ENCODE data around the gene GRIA4.

GRIA4 gene

DNA sequence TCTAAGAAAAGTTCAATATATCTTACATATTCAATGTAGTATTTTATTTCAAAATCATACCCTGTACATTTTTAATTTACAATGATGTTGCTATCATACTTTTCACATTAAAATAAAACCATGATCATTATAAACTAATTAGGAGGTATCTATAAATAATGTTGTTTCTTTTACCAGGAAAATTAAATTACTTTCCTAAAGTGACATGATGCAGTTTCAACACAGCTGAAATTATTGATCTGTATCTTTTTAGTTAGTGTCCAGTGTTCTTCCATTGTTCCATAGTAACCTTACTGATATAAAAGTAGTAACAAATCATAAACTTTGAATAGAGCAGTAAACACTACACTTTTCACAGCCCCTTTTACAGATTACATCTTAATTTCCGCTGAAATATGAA lies 29.7 kb downstream of the GRIA4 start:
- DNase-seq (ENCODE audit: low spot score), result no peak

DNA sequence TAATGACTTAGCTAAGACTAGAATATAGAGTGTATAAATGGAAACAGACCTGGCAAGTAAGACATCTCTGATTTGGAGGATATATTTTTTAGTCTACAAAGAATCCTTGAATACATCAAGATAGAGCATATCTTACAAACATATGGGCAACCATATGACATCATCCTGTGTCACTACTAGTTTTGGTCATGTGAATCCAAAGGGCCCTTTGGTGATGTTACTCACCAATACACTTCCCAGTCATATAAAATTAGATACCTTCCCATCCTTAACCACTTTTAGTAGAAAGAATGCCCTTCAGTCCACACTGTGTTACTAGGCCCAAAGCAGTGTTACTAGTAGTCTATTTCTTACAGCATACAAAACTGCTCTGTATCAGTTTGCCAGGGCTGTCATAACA lies 31.6 kb downstream of the GRIA4 start:
- DNase-seq (ENCODE audit: low spot score), result no peak

DNA sequence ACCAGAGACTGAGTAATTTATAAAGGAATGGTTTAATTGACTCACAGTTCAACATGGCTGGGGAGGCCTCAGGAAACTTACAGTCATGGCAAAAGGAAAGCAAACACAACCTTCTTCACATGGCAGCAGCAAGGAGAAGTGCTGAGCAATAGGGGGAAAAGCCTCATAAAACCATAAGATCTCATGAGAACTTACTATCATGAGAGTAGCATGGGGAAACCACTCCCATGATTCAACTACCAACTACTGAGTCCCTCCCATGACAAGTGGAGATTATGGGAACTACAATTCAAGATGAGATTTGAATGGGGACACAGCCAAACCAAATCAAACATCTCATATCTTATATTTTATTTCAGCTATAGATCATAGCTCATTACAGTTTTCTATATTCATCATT lies 33.0 kb downstream of the GRIA4 start:
- no peak for DNase-seq (ENCODE audit: low spot score)

DNA sequence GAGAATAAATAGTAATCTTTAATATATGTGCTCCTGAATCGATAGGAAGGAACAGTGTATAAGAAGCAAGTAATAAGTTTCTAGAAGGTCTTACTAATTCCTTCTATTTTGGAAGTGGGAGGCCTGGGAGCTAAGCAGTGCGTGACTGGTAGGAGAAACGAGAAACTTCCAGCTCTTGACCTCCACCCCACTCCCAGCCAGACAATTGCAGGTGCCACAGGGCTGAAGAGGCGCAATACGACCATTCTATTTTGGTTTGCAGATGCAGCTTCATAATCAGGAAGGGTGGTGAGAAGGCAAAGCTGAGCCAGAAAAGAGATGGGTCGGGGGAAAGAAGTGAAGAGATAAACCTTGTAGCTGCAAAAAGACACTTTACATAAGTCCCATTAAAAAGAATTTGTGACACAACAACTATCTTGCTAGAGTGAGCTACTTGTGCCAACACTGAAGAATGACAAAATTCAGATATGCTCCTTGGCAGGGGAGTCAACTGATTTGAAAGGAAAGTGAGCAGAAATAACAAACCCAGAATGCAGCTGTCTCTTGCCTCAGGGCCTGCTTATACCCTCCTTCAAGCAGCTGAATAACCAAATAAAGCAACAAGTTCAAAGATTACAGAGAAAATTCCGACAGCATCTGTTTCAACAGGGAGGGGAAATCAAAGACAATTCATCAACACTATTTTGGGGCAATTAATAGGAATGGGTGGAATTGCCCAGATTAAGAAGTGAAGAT lies 35.1 kb downstream of the GRIA4 start:
- no peak for DNase-seq (ENCODE audit: low spot score)

DNA sequence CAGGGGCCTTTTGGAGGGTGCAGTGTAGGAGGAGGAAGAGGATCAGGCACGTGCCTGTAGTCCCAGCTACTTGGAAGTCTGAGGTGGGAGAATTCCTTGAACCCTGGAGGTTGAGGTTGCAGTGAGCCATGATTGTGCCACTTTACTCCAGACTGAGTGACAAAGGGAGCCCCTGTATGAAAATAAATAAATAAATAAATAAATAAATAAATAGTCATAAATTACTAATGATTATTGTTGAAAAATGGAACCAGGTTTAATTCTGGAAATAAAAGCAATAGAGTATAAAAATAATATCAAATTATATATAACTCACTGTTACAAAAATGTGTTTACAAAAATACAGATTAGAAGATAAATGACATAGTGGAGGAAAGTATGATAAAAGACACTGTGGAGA lies 37.9 kb downstream of the GRIA4 start:
- no peak for DNase-seq (ENCODE audit: low spot score)

DNA sequence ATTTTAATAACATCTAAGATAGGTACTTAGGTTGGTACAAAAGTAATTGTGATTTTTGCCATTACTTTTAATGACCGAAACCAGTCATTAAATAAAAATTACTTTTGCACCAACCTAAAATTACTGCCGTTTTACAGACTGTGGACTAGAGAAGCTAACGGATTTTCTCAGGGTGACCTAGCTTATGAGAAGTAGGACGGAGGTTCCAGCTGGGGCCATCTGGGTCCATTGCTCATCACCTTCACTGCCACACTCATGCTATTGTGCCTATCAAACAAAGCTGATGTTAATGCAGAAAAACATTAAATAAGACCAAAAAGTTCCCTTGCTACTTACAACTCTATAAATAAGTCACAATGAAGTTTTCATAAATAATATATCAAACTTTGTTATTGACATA lies 38.9 kb downstream of the GRIA4 start:
- no peak for DNase-seq (ENCODE audit: low spot score)

DNA sequence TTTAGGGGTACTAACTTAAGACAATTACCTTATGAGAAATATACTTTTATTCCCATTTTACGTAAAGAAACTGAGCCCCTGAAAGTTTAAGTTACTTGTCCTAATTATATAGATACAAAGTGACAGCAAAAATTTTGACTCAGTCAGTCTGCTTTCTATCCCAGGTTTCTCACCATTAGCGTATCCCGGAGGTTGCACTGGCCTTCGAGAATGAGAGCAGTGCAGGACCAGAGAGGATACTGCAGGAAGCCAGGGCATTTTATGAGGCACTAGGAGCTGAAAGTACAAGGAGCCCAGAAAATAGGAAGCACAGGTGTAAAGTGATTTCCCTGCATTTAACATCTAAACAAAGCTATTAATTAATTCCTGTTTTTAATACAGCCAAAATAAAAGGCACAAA lies 55.4 kb downstream of the GRIA4 start:
- DNase-seq (ENCODE audit: low spot score), result no peak

DNA sequence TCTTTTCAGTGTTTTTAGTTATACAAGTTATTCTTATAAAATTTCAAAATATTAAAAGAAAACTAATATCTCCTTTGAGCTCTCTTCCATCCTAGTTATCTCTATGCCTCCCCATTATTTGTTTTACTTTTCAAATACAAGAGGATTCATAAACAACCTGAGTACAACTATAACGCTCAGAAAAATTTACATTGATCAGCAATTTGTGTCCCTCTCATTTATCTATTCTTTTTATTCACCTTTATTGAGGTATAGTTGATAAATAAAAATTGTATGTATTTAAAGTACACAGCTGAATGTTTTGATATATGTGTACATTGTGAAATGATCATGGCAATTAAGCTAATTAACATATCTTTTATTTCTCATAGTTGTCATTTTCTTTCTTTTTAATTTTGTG lies 57.6 kb downstream of the GRIA4 start:
- DNase-seq (ENCODE audit: low spot score), result no peak

DNA sequence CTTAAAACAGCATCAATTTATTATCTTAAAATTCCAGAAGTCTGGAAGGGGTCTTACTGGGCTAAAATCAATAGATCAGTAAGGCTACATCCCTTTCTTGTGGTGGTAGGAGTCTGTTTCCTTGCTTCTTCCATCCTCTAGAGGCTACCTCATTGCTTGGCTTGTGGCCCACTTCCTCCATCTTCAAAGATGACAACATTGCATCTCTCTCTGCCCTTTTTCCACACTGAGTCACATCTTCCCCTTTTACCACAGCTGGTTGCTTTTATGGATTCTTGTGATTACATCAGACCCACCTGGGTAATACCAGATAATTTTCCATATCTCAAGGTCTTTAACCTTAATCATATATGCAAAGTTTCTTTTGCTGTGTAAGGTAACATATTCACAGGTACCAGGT lies 60.9 kb downstream of the GRIA4 start:
- no peak for DNase-seq (ENCODE audit: low spot score)

DNA sequence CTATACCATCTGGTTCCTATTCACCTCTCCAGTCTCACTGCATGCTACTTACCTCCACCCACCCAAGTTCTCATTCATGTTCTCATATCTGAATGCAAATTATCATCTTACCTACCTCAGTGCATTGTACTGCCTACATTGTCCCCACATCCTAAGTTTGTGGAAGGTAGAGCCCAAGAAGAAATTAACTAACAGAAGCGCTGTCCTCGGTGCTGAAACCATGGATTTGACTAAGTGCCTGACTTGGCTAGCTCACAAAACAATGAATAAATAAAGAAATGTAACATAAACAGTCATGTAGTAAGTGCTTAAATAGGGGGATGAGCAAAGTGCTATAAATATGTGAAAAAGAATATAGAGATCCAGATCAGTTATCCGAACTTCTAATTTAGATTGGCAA lies 63.2 kb downstream of the GRIA4 start:
- DNase-seq (ENCODE audit: low spot score), result no peak

DNA sequence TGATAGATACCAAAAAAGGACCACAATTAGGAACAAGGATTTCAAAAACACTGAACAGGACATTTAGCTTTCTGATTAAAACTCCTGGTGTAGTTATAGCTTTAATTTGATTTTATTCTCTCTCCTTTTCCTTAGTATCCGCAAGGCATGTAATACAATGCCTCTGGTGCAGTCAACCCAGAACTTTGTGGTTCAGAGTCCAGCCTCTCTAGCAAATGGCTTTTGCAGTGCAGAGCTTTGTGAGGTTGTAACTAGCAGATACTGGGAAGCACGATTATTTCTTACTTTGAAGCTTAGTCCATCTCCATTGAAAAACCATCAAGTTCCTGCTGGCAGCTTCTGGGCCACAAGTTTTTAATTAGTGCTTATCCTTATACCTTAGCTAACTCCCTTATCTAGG lies 79.8 kb downstream of the GRIA4 start:
- DNase-seq (ENCODE audit: low spot score), result no peak

DNA sequence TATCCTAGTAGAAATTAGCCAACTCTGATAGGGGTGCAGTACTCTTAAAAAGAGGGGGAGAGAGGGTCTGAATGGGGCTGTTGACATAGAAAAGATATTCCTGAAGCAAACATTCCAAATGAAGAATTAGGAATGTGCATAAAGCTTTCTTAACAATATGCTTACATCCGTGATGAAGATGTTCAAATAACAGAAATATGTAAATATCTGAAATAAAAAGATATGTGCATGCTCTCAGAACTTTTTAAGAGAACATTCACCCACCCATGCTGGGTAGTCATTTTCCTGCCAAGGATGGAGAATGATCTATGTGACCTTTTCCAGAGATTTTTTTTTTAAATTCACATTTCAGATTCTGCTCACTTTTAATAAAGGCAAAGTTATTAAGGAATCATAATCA lies 80.6 kb downstream of the GRIA4 start:
- DNase-seq (ENCODE audit: low spot score), result no peak

DNA sequence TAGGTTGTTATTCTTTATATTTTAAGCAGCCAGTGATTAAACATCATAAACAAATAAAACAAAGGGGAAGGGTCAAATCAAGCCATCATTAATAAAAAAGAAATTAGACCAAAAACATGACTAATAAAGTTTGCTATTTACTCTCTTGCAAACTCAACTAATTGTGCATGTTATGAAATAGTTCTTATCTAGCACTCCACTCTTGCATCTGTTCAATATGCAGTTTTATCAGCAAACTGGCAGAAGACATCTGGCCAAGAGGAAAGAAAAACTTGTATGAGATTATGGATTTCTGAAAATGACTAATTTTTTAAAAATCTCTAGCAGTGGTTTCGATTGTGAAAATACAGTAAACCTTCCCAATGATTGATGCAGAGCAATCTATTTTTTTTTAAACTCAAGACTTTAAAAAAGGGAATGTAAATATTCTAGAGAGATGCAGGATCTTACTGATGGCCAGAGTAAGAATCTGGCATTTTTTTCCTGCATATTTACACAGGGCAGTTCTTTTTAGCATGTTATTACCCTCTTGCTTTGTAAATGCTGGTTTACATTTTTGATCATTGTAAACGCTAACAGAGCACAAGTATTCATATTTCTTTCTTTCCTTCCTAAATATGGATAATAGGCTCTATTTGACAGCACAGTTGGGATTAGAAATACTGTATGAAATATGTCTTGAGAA lies 83.3 kb downstream of the GRIA4 start:
- no peak for DNase-seq (ENCODE audit: low spot score)

DNA sequence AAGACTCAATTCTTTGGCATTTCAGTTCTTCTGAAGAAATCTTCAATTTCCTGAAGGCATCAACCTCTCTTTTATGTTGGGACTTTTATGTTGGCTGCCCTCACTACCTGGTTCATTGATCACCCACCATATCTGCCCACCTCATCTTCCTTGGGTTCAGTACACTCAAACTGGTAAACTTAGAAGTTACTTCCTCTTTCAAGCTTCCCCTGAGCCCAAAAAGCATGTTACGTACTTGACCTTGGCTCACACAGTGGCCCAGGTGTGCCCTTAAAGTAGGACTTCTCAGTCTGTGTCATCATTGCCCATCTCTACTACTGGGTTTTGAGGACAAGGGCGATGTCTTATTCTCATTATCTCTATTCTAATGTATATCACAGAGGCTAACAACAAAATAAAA lies 86.1 kb downstream of the GRIA4 start:
- no peak for DNase-seq (ENCODE audit: low spot score)

DNA sequence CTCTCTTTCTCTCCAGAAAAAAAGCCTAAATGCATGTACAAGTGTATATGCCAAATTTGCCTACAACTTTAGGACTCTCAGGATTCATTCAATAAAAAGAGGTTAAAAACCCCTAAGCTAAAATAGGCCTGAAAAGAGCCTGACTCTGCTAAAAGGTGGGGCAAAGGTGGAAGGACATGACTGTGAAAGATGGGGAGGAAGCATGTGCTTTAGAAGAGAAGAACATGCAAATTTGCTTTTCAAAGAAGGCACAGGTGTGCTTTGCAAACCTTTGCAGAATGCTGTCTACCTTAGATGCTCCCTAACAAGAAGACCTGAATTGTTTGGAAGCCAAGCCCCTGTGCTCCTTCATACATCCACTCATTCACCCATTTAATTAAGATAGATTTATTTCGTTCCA lies 87.4 kb downstream of the GRIA4 start:
- DNase-seq (ENCODE audit: low spot score), result no peak

DNA sequence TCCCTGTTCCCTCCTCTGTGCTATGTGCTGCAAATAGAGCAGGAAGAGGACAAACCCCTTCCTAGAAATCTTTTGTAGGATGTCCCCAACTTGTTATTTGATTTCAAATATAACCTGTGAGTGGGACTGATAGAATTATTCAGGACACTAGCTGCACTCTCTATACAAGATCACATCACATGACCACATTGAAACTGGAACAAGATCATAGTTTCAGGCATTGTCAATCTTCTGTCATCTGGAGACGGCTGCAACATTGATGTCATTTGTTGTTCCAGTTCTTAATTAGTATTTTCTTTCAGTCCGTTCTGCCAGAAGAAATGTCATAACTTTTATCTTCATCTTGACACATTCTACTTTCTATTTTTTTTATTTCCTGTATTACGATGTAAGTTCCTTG lies 89.3 kb downstream of the GRIA4 start:
- DNase-seq (ENCODE audit: low spot score), result no peak

DNA sequence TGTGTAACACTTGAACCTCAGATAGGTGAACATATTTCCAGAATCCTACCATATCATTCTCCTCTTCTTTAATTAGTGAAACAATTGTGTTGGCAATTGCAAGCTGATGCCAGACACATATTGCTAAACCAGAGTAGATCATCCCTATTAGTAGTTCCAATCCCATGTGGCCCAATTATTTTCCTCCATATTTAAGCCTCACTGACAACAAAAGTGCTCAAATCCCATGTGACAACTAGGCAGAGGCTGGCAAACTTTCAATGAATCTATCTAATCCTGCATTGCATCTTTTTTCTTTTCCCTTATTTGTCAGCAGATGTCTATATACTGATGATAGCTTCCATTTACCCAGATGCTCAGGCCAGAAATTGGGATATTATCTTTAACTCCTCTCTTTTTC lies 90.4 kb downstream of the GRIA4 start:
- DNase-seq (ENCODE audit: low spot score), result no peak

DNA sequence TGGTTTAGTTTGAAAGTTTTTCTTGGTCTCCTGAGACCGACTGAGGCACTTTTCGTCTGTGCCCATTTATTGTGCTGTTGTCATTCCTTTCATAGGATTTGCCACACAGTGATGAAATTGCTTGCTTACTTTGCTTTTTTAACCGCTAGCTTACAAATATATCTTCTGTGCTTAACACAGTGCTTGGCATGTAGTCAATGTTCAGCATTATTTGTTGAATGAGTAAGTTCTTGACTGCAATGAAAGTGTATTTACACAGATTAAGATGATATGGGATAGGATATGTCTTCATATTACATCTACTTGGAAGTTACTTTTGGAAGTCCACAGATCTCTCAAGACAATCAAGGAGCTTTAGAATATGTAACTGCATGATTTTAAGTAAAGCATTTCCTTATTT lies 91.2 kb downstream of the GRIA4 start:
- DNase-seq (ENCODE audit: low spot score), result no peak

DNA sequence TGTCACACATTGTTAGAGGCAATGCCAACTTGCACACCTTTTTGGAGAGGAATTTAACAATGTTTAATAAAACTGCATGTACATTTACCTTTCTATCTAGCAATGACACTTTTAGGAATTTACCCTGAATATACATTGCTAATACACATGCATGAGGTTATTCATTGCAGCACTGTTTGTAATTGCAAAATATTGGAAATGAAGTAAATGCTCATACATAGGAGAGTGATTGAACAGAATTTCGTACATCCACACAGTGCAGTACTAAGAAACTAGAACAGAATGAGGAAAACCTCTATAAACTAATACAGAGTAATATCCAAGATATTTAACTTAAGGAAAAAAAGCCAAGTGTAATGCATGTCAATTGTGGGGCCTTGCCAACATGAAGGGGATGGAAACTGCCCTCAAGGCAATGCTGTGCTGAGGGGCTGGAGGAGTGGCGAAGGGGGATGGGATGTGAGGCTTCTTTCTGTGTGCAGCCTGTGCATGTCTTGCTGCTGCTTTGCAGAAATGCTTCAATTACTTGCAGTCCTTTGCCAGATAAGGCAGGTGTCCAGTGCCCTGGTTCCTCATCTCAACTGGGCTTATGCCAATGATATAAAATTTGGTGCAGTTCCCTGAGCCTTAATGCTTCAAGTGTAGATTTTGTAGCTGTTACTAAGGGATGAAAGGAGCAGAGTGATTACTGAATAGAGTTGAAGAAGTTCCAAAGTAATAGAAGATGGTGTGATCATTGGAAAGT lies 96.1 kb downstream of the GRIA4 start:
- DNase-seq (ENCODE audit: low spot score), result no peak

DNA sequence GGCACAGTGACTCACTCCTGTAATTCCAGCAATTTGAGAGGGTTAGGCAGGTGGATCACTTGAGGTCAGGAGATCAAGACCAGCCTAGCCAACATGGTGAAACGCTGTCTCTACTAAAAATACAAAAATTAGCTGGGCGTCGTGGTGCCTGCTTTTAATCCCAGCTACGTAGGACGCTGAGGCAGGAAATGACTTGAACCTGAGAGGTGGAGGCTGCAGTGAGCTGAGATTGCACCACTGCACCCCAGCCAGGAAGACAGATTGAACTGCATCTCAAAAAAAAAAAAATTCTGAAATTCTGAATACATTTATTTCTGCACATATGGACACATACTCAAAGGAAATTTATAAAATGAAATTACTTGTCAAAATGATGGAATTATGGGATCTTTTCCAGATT lies 103.2 kb downstream of the GRIA4 start:
- DNase-seq (ENCODE audit: low spot score), result no peak

DNA sequence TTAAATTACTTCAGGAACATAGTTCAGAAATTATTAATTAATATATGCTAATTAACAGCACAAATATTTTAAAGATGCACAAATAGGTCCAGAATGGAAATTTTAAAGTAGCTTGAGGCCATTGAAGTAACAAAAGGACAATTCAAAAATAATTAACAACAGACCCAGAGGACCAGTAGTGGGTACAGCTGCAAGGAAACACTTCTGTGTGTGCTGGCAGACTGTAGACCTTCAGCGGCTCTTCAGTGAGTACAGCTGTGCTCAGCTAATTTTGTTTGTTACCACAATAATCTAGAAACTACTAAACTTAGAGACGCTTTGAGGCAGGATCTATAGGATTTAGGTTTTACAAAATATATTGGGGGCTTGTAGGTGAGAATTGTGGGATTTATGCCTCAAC lies 103.8 kb downstream of the GRIA4 start:
- DNase-seq (ENCODE audit: low spot score), result no peak

DNA sequence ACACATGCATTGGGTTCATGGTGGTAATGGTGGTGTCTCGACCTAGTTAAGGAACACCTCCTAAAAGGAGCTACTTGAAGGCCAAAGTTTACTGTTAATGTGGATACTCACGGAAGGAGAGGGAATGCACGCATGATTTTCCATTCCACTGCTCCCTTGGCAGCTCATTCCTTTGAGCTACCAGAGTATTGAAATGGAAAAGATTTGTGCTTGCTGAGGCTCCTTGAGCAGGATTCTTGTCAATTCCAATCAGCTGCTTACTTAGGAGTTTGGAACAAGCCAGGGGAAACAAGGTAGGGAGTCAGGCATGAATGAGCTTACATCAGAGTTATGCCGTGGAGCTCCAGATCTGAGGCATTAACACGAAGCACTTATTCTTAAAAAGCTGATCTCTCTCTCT lies 108.8 kb downstream of the GRIA4 start:
- no peak for DNase-seq (ENCODE audit: low spot score)

DNA sequence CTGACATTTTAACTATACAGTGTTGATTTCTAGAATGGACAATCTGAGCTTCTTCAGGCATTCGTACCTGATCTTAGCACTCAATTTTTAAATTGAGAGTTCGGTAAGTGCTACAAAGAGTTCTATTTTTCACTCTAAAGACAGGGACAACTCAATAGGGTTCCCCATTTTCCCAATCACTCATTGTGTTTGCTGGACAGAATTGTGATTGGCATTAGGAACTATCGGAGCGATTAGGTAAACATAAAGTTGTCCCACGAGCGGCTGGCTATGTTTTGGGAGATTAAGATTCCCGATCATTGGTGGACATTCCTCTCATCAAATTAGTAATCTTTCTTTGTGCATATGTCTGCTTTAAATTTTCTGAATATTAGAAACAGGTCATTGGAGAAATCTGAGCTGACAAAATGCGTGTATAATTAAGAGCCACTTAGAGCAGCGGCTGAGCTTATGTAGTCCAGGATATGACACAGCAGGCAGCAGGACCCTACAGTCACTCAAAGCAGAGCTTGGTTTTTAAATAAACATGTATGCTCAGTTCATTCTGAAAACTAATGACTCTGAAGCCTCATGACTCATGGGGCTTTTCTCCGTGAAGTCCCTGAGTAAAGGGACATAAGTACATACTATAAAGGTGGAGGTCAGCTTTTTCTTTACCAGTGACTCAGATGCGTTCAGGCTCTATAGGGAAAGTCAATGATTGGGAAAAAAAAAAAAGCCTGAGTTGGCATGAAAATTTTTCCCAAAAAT lies 109.4 kb downstream of the GRIA4 start:
- DNase-seq (ENCODE audit: low spot score), result no peak
